HEK293 (cell line): ENCODE results near the gene EIF4G3.

ENCODE experiments used
- CTCF ChIA-PET: fragments of 350-600 bp; formaldehyde crosslinking; extraction: SDS; loops from one replicate; lab custom pipeline; 2021; ENCODE audit warnings: antibody characterized with exemption; lab: Yijun Ruan, JAX
- POLR2A ChIA-PET: fragments of 300-600 bp; formaldehyde crosslinking; extraction: SDS; loops from one replicate; lab custom pipeline; 2020; ENCODE audit warnings: antibody characterized with exemption, inconsistent platforms; lab: Yijun Ruan, JAX
- H3K27ac ChIP-seq: fragments of 200-500 bp; sonication (Bioruptor generic); 2 replicates; pipeline ENCODE4 v1.5.1; 2014; ENCODE audit warnings: low read depth, low read length, control low read depth, inconsistent platforms; ENCODE audit errors: extremely low read depth
- H3K36me3 ChIP-seq, 2 experiments: fragments of 200-500 bp in 1 of 2; sonication (Bioruptor generic) in 1 of 2; 1 replicate in 1 of 2; 2 replicates in 1 of 2; pipeline ENCODE4 v1.5.1; 2014 to 2017; ENCODE audit warnings: inconsistent platforms in 2 of 2, low read length in 2 of 2; ENCODE audit not compliant: control insufficient read depth in 2 of 2, insufficient read depth in 1 of 2
- H3K4me1 ChIP-seq: fragments of 200-500 bp; sonication (Bioruptor generic); 2 replicates; pipeline ENCODE4 v1.5.1; 2014; ENCODE audit warnings: mild to moderate bottlenecking, low read length, inconsistent platforms; ENCODE audit not compliant: control insufficient read depth, insufficient read depth
- H3K4me3 ChIP-seq: 2 replicates; pipeline ENCODE4 v1.5.1; 2011; ENCODE audit warnings: low read depth, mild to moderate bottlenecking, control low read depth, low read length, moderate library complexity
- H3K9me3 ChIP-seq: fragments of 200-500 bp; sonication (Bioruptor generic); 2 replicates; pipeline ENCODE4 v1.5.1; 2014; ENCODE audit warnings: low read depth, low read length, inconsistent platforms; ENCODE audit not compliant: control insufficient read depth, insufficient read depth
- EGR2 ChIP-seq: fragments of 450-650 bp; formaldehyde crosslinking; IDR thresholded peaks from 2 replicates; pipeline ENCODE4 v1.5.1; 2016; ENCODE audit warnings: low read depth, missing biosample characterization, missing genetic modification characterization
- GLIS1 ChIP-seq: fragments of 450-650 bp; formaldehyde crosslinking; IDR thresholded peaks from 2 replicates; pipeline ENCODE4 v1.5.1; 2016; ENCODE audit warnings: missing biosample characterization, missing genetic modification characterization
- KLF7 ChIP-seq: fragments of 450-650 bp; formaldehyde crosslinking; IDR thresholded peaks from 2 replicates; pipeline ENCODE4 v1.5.1; 2016; ENCODE audit warnings: missing biosample characterization, missing genetic modification characterization, borderline replicate concordance
- OSR2 ChIP-seq: fragments of 450-650 bp; formaldehyde crosslinking; IDR thresholded peaks from 2 replicates; pipeline ENCODE4 v1.5.1; 2016; ENCODE audit warnings: missing biosample characterization, missing genetic modification characterization
- SALL2 ChIP-seq: fragments of 450-650 bp; formaldehyde crosslinking; IDR thresholded peaks from 2 replicates; pipeline ENCODE4 v1.5.0; 2017; ENCODE audit warnings: missing biosample characterization, mild to moderate bottlenecking, missing genetic modification characterization, borderline replicate concordance
- SETDB1 ChIP-seq: IDR thresholded peaks from one replicate; pipeline ENCODE4 v1.6.1; 2017; ENCODE audit warnings: mild to moderate bottlenecking, low read length, moderate library complexity, mixed read lengths; ENCODE audit not compliant: insufficient read length
- SP3 ChIP-seq: fragments of 450-650 bp; formaldehyde crosslinking; IDR thresholded peaks from 2 replicates; pipeline ENCODE4 v1.5.1; 2016; ENCODE audit warnings: missing biosample characterization, missing genetic modification characterization
- SP7 ChIP-seq: fragments of 450-650 bp; formaldehyde crosslinking; IDR thresholded peaks from 2 replicates; pipeline ENCODE4 v1.5.1; 2016; ENCODE audit warnings: missing biosample characterization, missing genetic modification characterization
- TRIM28 ChIP-seq: IDR thresholded peaks from 2 replicates; pipeline ENCODE4 v1.6.1; 2011; ENCODE audit warnings: low read length, control low read depth, borderline replicate concordance
- ZBTB48 ChIP-seq: fragments of 450-650 bp; formaldehyde crosslinking; IDR thresholded peaks from 2 replicates; pipeline ENCODE4 v1.5.1; 2016; ENCODE audit warnings: missing biosample characterization, missing genetic modification characterization
- ZBTB7A ChIP-seq: fragments of 450-650 bp; formaldehyde crosslinking; IDR thresholded peaks from 2 replicates; pipeline ENCODE4 v1.5.1; 2016; ENCODE audit warnings: low read depth, missing biosample characterization, missing genetic modification characterization
- ZNF19 ChIP-seq: fragments of 450-650 bp; formaldehyde crosslinking; IDR thresholded peaks from 2 replicates; pipeline ENCODE4; 2016; ENCODE audit warnings: missing biosample characterization, missing genetic modification characterization, low read depth
- ZNF202 ChIP-seq: fragments of 450-650 bp; formaldehyde crosslinking; IDR thresholded peaks from 2 replicates; pipeline ENCODE4 v1.5.1; 2016; ENCODE audit warnings: missing biosample characterization, missing genetic modification characterization, borderline replicate concordance
- ZNF211 ChIP-seq: fragments of 450-650 bp; formaldehyde crosslinking; IDR thresholded peaks from 2 replicates; pipeline ENCODE4 v1.5.1; 2016; ENCODE audit warnings: low read depth, missing biosample characterization, missing genetic modification characterization
- ZNF214 ChIP-seq: fragments of 450-650 bp; formaldehyde crosslinking; IDR thresholded peaks from 2 replicates; pipeline ENCODE4 v1.5.1; 2017; ENCODE audit warnings: missing biosample characterization, mild to moderate bottlenecking, missing genetic modification characterization, borderline replicate concordance
- ZNF473 ChIP-seq: fragments of 450-650 bp; formaldehyde crosslinking; IDR thresholded peaks from 2 replicates; pipeline ENCODE4 v1.5.1; 2017; ENCODE audit warnings: missing biosample characterization, missing genetic modification characterization
- ZNF510 ChIP-seq: fragments of 450-650 bp; formaldehyde crosslinking; IDR thresholded peaks from 2 replicates; pipeline ENCODE4 v1.5.1; 2018; ENCODE audit warnings: mild to moderate bottlenecking, missing genetic modification characterization, missing biosample characterization; ENCODE audit not compliant: insufficient replicate concordance
- ZNF558 ChIP-seq: fragments of 450-650 bp; formaldehyde crosslinking; IDR thresholded peaks from 2 replicates; pipeline ENCODE4 v1.5.1; 2016; ENCODE audit warnings: missing biosample characterization, missing genetic modification characterization
- ZNF585B ChIP-seq: fragments of 450-650 bp; formaldehyde crosslinking; IDR thresholded peaks from 2 replicates; pipeline ENCODE4 v1.5.1; 2016; ENCODE audit warnings: missing biosample characterization, missing genetic modification characterization
- ZNF658 ChIP-seq: fragments of 450-650 bp; formaldehyde crosslinking; IDR thresholded peaks from 2 replicates; pipeline ENCODE4; 2016; ENCODE audit warnings: missing biosample characterization, missing genetic modification characterization
- ZNF701 ChIP-seq: fragments of 450-650 bp; formaldehyde crosslinking; IDR thresholded peaks from 2 replicates; pipeline ENCODE4 v1.5.1; 2016; ENCODE audit warnings: missing biosample characterization, missing genetic modification characterization
- TF ChIP-seq, protein P1 (sequence below): fragments of 450-650 bp; formaldehyde crosslinking; IDR thresholded peaks from 2 replicates; pipeline ENCODE4 v1.5.1; 2016; ENCODE audit warnings: missing biosample characterization, missing genetic modification characterization

The EIF4G3 gene

DNA sequence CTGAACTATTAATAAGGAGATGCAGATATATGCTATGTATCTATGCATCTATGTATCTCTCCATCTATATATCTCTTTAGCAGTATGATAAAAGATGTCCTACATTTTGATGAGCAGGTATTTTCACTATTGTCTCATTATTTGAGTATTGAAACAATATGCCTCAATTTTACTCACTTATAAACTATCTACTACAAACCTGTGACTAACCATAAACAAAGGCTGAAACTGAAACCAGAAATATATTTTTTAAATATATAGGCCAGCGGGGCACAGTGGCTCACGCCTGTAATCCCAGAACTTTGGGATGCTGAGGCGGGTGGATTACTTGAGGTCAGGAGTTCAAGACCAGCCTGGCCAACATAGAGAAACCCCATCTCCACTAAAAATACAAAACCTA lies 22.0 kb downstream of the EIF4G3 start (continued):
- TF ChIP-seq ZNF701 (no peak), OSR2 (tag by site-specific recombination) (no peak), SP3 (tag by site-specific recombination) (no peak), EGR2 (tag by site-specific recombination) (no peak), ZNF202 (tag by site-specific recombination) (no peak)

DNA sequence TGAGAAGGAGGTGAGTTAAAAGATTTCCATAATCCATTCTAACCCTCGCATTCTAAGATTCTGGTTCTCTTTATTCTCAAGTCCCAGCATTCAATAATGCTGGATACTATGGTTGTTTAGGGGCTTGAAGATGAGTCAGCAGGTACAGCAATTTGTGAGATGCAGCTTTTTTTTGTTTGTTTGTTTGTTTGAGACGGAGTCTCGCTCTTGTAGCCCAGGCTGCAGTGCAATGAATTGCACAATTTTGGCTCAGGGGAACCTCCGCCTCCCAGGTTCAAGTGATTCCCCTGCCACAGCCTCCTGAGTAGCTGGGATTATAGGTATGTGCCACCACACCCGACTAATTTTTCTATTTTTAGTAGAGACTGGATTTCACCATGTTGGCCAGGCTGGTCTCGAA lies 23.3 kb downstream of the EIF4G3 start:
- H3K36me3 ChIP-seq = peaks cover 5 to 34% of the 10 kb centered on the region in 2 experiments; a peak in 2 of 3 replicates
- 0 out of 2 replicates have a peak, but pooled peaks have one; percentile 11 for TF ChIP-seq GLIS1 (tag by site-specific recombination)
- TF ChIP-seq SALL2 = no peak
- TF ChIP-seq SP7 (tag by site-specific recombination) = 0 out of 2 replicates have a peak, but pooled peaks have one; percentile 9
- peak; percentile 6 for TF ChIP-seq ZNF510
- peaks cover 12% of the 10 kb centered on the region for H3K4me1 ChIP-seq
- ChIA-PET POLR2A (no interaction called here), CTCF (interaction anchor here (0.6 to 0.7 kb wide), 3 partner anchors 23 to 184 kb away, joined by 3 to 4 read pairs (median 3); no protein-coding TSS in a partner anchor)
- no peak overlapping the region for H3K27ac ChIP-seq
- no peaks in the 10 kb centered on the region for H3K9me3 ChIP-seq
- no peak overlapping the region for H3K4me3 ChIP-seq

DNA sequence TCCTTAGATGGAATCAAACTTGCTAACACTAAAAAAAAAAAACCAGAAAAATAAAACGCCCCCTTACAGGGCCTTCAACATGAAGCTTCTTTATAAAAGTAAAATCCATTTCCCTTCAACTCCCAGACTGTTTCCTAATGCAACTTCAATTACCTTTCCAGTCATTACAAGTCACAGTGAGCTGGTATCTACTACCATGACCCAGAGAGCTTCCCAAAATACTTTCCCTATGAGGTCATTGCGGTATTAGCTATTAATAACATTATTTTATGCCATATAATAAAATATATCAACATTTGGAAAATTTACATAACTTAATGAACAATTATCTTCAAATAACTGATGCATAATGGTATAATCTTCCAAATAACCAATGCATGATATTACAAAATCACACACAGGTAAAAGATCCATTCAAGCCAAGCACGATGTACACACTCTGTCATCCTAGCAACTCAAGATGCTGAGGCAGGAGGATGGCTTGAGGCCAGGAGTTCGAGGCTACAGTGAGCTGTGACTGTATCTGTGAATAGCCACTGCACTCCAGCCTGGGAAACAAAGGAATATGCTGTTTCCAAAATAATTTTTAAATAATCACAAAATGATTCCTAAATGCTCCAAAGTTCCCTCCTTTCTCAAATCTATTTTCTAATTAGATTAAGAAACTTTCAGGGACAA lies 24.1 kb downstream of the EIF4G3 start:
- POLR2A ChIA-PET = interaction anchor here (0.6 to 1.4 kb wide), 3 partner anchors 19 to 296 kb away, joined by 3 to 9 read pairs (median 4); no protein-coding TSS in a partner anchor
- H3K9me3 ChIP-seq = no peaks in the 10 kb centered on the region
- CTCF ChIA-PET = interaction anchor here (0.6 to 0.7 kb wide), 2 partner anchors 38 to 185 kb away, joined by 3 read pairs; no protein-coding TSS in a partner anchor
- peaks cover 12 to 40% of the 10 kb centered on the region in 2 experiments; a peak in 2 of 3 replicates for H3K36me3 ChIP-seq
- TF ChIP-seq KLF7 (tag by site-specific recombination) (no peak), ZNF473 (tag by site-specific recombination) (no peak), SETDB1 (no peak), ZNF214 (tag by site-specific recombination) (no peak), EGR2 (tag by site-specific recombination) (no peak), ZNF658 (tag by site-specific recombination) (no peak), ZNF558 (no peak), ZNF585B (tag by site-specific recombination) (no peak), ZNF19 (tag by site-specific recombination) (no peak), TRIM28 (no peak), ZNF211 (tag by site-specific recombination) (no peak), ZBTB7A (tag by site-specific recombination) (no peak), ZBTB48 (tag by site-specific recombination) (no peak)
- TF ChIP-seq, protein P1, sequence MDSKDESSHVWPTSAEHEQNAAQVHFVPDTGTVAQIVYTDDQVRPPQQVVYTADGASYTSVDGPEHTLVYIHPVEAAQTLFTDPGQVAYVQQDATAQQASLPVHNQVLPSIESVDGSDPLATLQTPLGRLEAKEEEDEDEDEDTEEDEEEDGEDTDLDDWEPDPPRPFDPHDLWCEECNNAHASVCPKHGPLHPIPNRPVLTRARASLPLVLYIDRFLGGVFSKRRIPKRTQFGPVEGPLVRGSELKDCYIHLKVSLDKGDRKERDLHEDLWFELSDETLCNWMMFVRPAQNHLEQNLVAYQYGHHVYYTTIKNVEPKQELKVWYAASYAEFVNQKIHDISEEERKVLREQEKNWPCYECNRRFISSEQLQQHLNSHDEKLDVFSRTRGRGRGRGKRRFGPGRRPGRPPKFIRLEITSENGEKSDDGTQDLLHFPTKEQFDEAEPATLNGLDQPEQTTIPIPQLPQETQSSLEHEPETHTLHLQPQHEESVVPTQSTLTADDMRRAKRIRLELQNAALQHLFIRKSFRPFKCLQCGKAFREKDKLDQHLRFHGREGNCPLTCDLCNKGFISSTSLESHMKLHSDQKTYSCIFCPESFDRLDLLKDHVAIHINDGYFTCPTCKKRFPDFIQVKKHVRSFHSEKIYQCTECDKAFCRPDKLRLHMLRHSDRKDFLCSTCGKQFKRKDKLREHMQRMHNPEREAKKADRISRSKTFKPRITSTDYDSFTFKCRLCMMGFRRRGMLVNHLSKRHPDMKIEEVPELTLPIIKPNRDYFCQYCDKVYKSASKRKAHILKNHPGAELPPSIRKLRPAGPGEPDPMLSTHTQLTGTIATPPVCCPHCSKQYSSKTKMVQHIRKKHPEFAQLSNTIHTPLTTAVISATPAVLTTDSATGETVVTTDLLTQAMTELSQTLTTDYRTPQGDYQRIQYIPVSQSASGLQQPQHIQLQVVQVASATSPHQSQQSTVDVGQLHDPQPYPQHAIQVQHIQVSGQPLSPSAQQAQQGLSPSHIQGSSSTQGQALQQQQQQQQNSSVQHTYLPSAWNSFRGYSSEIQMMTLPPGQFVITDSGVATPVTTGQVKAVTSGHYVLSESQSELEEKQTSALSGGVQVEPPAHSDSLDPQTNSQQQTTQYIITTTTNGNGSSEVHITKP = no peak
- H3K4me1 ChIP-seq = peaks cover 12% of the 10 kb centered on the region
- no peak overlapping the region for H3K4me3 ChIP-seq
- no peak overlapping the region for H3K27ac ChIP-seq
